Neuron (in vitro differentiated cells): ENCODE results near the gene INSYN2B.
"Not testable (repeated sequence)": the region's sequence is repeated elsewhere in the genome, so short reads cannot be mapped to it uniquely, and the experiment has no call there.

Experiments used
- H2AFZ ChIP-seq: one replicate; pipeline ENCODE4 v1.6.1; 2013; ENCODE audit warnings: low read depth, mild to moderate bottlenecking, inconsistent platforms, low read length, moderate library complexity
- H3K27me3 ChIP-seq: one replicate; pipeline ENCODE4 v1.6.1; 2013; ENCODE audit warnings: low read length; ENCODE audit not compliant: insufficient read depth
- H3K36me3 ChIP-seq: one replicate; pipeline ENCODE4 v1.6.1; 2013; ENCODE audit warnings: low read length; ENCODE audit not compliant: insufficient read depth
- H3K4me1 ChIP-seq: one replicate; pipeline ENCODE4 v1.6.1; 2013; ENCODE audit warnings: low read length; ENCODE audit not compliant: insufficient read depth
- H3K4me3 ChIP-seq: 2 replicates; pipeline ENCODE4 v1.5.1; 2013; ENCODE audit warnings: mild to moderate bottlenecking, low read length, moderate library complexity
- H3K9me3 ChIP-seq: one replicate; pipeline ENCODE4 v1.6.1; 2013; ENCODE audit warnings: low read length

Gene INSYN2B

GRCh38 chr5:169960659-169961058 is 19.6 kb downstream of the INSYN2B start:
- no peak overlapping the region for H3K4me3 ChIP-seq
- no peak overlapping the region for H2AFZ ChIP-seq
- no peaks in the 10 kb centered on the region for H3K9me3 ChIP-seq
- H3K27me3 ChIP-seq, result no peaks in the 10 kb centered on the region
- H3K36me3 ChIP-seq, result no peaks in the 10 kb centered on the region
- peaks cover 15% of the 10 kb centered on the region for H3K4me1 ChIP-seq

GRCh38 chr5:169958278-169958677 is 22.0 kb downstream of the INSYN2B start:
- Histone ChIP-seq H3K27me3 (no peaks in the 10 kb centered on the region), H3K36me3 (no peaks in the 10 kb centered on the region), H3K4me1 (peaks cover 6% of the 10 kb centered on the region), H2AFZ (no peak overlapping the region), H3K4me3 (no peak overlapping the region), H3K9me3 (no peaks in the 10 kb centered on the region)

- Histone ChIP-seq H3K36me3 (no peaks in the 10 kb centered on the region), H3K4me1 (peaks cover 6% of the 10 kb centered on the region), H3K9me3 (no peaks in the 10 kb centered on the region)
Observed at GRCh38 chr5:169956756-169957155, 23.5 kb downstream of the INSYN2B start.

GRCh38 chr5:169956126-169956525 is 24.2 kb downstream of the INSYN2B start:
- Histone ChIP-seq H2AFZ (no peak overlapping the region), H3K9me3 (no peaks in the 10 kb centered on the region), H3K27me3 (no peaks in the 10 kb centered on the region), H3K4me3 (no peak overlapping the region), H3K36me3 (no peaks in the 10 kb centered on the region), H3K4me1 (peaks cover 6% of the 10 kb centered on the region)

More at GRCh38 chr5:169956756-169957155, 23.5 kb downstream of the INSYN2B start:
- no peak overlapping the region for H2AFZ ChIP-seq
- H3K4me3 ChIP-seq, result no peak overlapping the region
- no peaks in the 10 kb centered on the region for H3K27me3 ChIP-seq

- no peaks in the 10 kb centered on the region for H3K27me3 ChIP-seq
- no peaks in the 10 kb centered on the region for H3K9me3 ChIP-seq
- H3K4me1 ChIP-seq, result peaks cover 6% of the 10 kb centered on the region
- no peak overlapping the region for H2AFZ ChIP-seq
- H3K4me3 ChIP-seq, result no peak overlapping the region
- no peaks in the 10 kb centered on the region for H3K36me3 ChIP-seq
Observed at GRCh38 chr5:169954786-169955185, 25.5 kb downstream of the INSYN2B start.

GRCh38 chr5:169953196-169953595 is 27.1 kb downstream of the INSYN2B start:
- H3K4me1 ChIP-seq, H3K4me3 ChIP-seq, H2AFZ ChIP-seq, H3K36me3 ChIP-seq, H3K27me3 ChIP-seq, H3K9me3 ChIP-seq: not testable (repeated sequence)

- no peaks in the 10 kb centered on the region for H3K36me3 ChIP-seq
- no peak overlapping the region for H3K4me3 ChIP-seq
- H3K4me1 ChIP-seq, result peaks cover 15% of the 10 kb centered on the region
- no peaks in the 10 kb centered on the region for H3K27me3 ChIP-seq
- no peaks in the 10 kb centered on the region for H3K9me3 ChIP-seq
- H2AFZ ChIP-seq, result no peak overlapping the region
Observed at GRCh38 chr5:169950333-169950732, 30.0 kb downstream of the INSYN2B start.

GRCh38 chr5:169946743-169947295 is 33.5 kb downstream of the INSYN2B start:
- H3K9me3 ChIP-seq, result no peaks in the 10 kb centered on the region
- H3K27me3 ChIP-seq, result no peaks in the 10 kb centered on the region
- H3K4me3 ChIP-seq, result no peak overlapping the region
- no peak overlapping the region for H2AFZ ChIP-seq
- H3K4me1 ChIP-seq, result peaks cover 32% of the 10 kb centered on the region
- no peaks in the 10 kb centered on the region for H3K36me3 ChIP-seq

- Histone ChIP-seq H3K36me3 (no peaks in the 10 kb centered on the region), H2AFZ (peak overlapping the region; percentile 8), H3K4me3 (no peak overlapping the region), H3K27me3 (no peaks in the 10 kb centered on the region), H3K9me3 (no peaks in the 10 kb centered on the region), H3K4me1 (peaks cover 32% of the 10 kb centered on the region)
Observed at GRCh38 chr5:169945831-169946261, 34.4 kb downstream of the INSYN2B start.

GRCh38 chr5:169944922-169945680 is 35.2 kb downstream of the INSYN2B start:
- peaks cover 32% of the 10 kb centered on the region for H3K4me1 ChIP-seq
- no peaks in the 10 kb centered on the region for H3K36me3 ChIP-seq
- peak overlapping the region; percentile 8 for H2AFZ ChIP-seq
- H3K4me3 ChIP-seq, result no peak overlapping the region
- H3K27me3 ChIP-seq, result no peaks in the 10 kb centered on the region
- H3K9me3 ChIP-seq, result no peaks in the 10 kb centered on the region

- no peaks in the 10 kb centered on the region for H3K36me3 ChIP-seq
- H3K27me3 ChIP-seq, result no peaks in the 10 kb centered on the region
- peaks cover 32% of the 10 kb centered on the region for H3K4me1 ChIP-seq
- H3K4me3 ChIP-seq, result no peak overlapping the region
- no peaks in the 10 kb centered on the region for H3K9me3 ChIP-seq
- no peak overlapping the region for H2AFZ ChIP-seq
Observed at GRCh38 chr5:169944115-169944514, 36.2 kb downstream of the INSYN2B start.

GRCh38 chr5:169943026-169943425 is 37.3 kb downstream of the INSYN2B start:
- Histone ChIP-seq H2AFZ (no peak overlapping the region), H3K4me3 (no peak overlapping the region), H3K4me1 (peaks cover 32% of the 10 kb centered on the region), H3K27me3 (no peaks in the 10 kb centered on the region), H3K9me3 (no peaks in the 10 kb centered on the region), H3K36me3 (no peaks in the 10 kb centered on the region)

- Histone ChIP-seq H3K9me3 (no peaks in the 10 kb centered on the region), H2AFZ (no peak overlapping the region), H3K4me1 (peaks cover 32% of the 10 kb centered on the region), H3K36me3 (no peaks in the 10 kb centered on the region), H3K4me3 (no peak overlapping the region), H3K27me3 (no peaks in the 10 kb centered on the region)
Observed at GRCh38 chr5:169942181-169942580, 38.1 kb downstream of the INSYN2B start.
